MCF 10A (cell line): ENCODE data around the gene FOXO3. TPM values are rescaled to one million over a fixed set of nuclear protein-coding genes. Genes with fewer than 3 reads are reported as not detected.

ENCODE experiments used
- BruUV-seq: library from RNA; stranded (reverse); fragments of 400-500 nt; replicated peaks from 2 replicates; lab custom pipeline; 2021; lab: Mats Ljungman, UMichigan
- CTCF ChIA-PET: fragments of 300-600 bp; sonication (Branson Sonifier 250); formaldehyde crosslinking; extraction: SDS; loops from one replicate; lab custom pipeline; 2021; ENCODE audit warnings: antibody characterized with exemption, inconsistent platforms; lab: Yijun Ruan, JAX
- POLR2A ChIA-PET: fragments of 300-600, 350-650 bp; sonication (Branson Sonifier 250); formaldehyde crosslinking; extraction: SDS; loops from one replicate; lab custom pipeline; 2020; ENCODE audit warnings: antibody characterized with exemption, inconsistent platforms; lab: Yijun Ruan, JAX
- DNase-seq: peaks from one replicate; pipeline ENCODE4 v3.0.0-alpha.2; 2018; ENCODE audit not compliant: unreplicated experiment
- H3K27ac Mint-ChIP-seq: one replicate; pipeline ENCODE4 v1.8.0; 2022; ENCODE audit warnings: mild to moderate bottlenecking, low read depth, mixed read lengths; ENCODE audit not compliant: unreplicated experiment
- H3K27me3 Mint-ChIP-seq: one replicate; pipeline ENCODE4 v1.8.0; 2022; ENCODE audit warnings: mixed read lengths; ENCODE audit not compliant: insufficient read depth, unreplicated experiment
- H3K36me3 Mint-ChIP-seq: one replicate; pipeline ENCODE4 v1.8.0; 2022; ENCODE audit warnings: mild to moderate bottlenecking, moderate library complexity, mixed read lengths; ENCODE audit not compliant: insufficient read depth, unreplicated experiment
- H3K4me1 Mint-ChIP-seq: one replicate; pipeline ENCODE4 v1.8.0; 2022; ENCODE audit warnings: mixed read lengths; ENCODE audit not compliant: insufficient read depth, unreplicated experiment
- H3K4me3 Mint-ChIP-seq: one replicate; pipeline ENCODE4 v1.8.0; 2022; ENCODE audit warnings: mild to moderate bottlenecking, moderate library complexity, mixed read lengths; ENCODE audit not compliant: unreplicated experiment
- H3K9me3 Mint-ChIP-seq: one replicate; pipeline ENCODE4 v1.8.0; 2022; ENCODE audit warnings: mixed read lengths; ENCODE audit not compliant: unreplicated experiment
- CTCF ChIP-seq: fragments of 200-600 bp; IDR thresholded peaks from one replicate; pipeline ENCODE4 v1.8.0; 2022; ENCODE audit warnings: antibody characterized with exemption, mild to moderate bottlenecking; ENCODE audit not compliant: unreplicated experiment
- intact Hi-C: fragments of 100-400 bp; cut with micrococcal nuclease; formaldehyde crosslinking; loops from 2 replicates; pipeline ENCODE4 v1.14.1; 2022
- total RNA-seq: library from RNA; stranded (reverse); gene quantifications from 2 replicates; pipeline ENCODE4 v1.2.3, GENCODE V29; 2022

The FOXO3 gene
- total RNA-seq, 1 experiment from 2014 or later, result 53.0 TPM

DNA sequence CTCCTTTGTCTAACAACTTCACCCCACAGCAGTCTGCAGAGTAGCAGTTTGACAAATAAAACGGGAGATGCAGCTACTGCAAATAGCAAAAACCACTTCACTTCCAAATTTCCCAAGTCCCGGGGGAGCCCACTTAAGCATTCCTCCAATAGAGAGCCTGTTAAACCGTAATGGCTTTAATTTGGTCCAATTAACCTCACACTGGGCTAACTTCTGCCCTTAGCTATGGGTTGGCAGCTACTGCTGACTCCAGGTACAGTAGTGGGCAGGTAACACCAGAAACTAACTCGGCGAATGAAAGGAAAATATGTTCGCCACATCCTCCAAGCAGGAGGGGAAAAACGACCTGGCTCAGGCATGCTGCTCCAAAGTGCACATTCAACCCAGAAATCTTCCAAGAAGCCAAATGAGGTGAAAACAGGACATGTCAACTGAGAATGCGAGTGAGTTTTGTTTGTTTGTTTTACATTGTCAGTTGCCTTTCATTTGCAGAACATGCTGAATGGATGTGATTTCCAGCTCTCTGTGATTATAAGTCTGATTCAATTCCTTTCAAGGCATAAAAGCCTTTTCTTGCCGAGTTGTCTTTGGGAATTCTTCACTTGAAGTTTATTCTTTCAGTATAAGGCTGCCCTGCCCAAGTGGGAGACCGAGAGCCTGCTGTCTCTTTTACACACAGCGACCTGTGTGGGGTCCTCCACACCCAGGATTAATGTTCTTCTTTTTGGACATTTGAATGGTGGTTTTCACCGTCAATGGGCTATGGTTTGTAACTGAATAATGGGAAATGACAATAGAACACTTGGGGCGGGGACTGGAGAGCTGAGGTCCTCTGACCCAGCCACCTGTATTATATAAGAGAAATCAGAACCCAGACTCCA is 170.2 kb downstream of the FOXO3 start:
- ChIA-PET CTCF (no interaction called here), POLR2A (no interaction called here)
- intact Hi-C loops, result no loop called here
- Mint-ChIP-seq H3K9me3 (no peaks in the 10 kb centered on the region), H3K36me3 (no peaks in the 10 kb centered on the region), H3K27me3 (no peaks in the 10 kb centered on the region), H3K4me3 (no peak overlapping the region), H3K27ac (no peak overlapping the region), H3K4me1 (peaks cover 14% of the 10 kb centered on the region)
- no TSS peak for BruUV-seq
- no peak for DNase-seq
- no peak for TF ChIP-seq CTCF

GRCh38 chr6:108732091-108732870 is 171.6 kb downstream of the FOXO3 start:
- no peak overlapping the region for H3K27ac Mint-ChIP-seq
- POLR2A ChIA-PET, result interaction anchor here (0.6 kb wide), 1 partner anchor 22 kb away, joined by 3 read pairs; no protein-coding TSS in a partner anchor
- peaks cover 28% of the 10 kb centered on the region for H3K4me1 Mint-ChIP-seq
- intact Hi-C loops, result no loop called here
- no peaks in the 10 kb centered on the region for H3K9me3 Mint-ChIP-seq
- CTCF ChIA-PET, result no interaction called here
- no peak for TF ChIP-seq CTCF
- H3K27me3 Mint-ChIP-seq, result no peaks in the 10 kb centered on the region
- no TSS peak for BruUV-seq
- H3K36me3 Mint-ChIP-seq, result no peaks in the 10 kb centered on the region
- H3K4me3 Mint-ChIP-seq, result no peak overlapping the region
- DNase-seq, result peak; percentile 83

- no peaks in the 10 kb centered on the region for H3K27me3 Mint-ChIP-seq
These were observed 172.3 kb downstream of the FOXO3 start for GRCh38 chr6:108733051-108733450.

More at GRCh38 chr6:108733051-108733450, 172.3 kb downstream of the FOXO3 start:
- POLR2A ChIA-PET, result interaction anchor here (1.0 to 1.2 kb wide), 2 partner anchors 12 to 43 kb away, joined by 3 to 4 read pairs; no protein-coding TSS in a partner anchor
- no peak for TF ChIP-seq CTCF
- Mint-ChIP-seq H3K4me1 (peaks cover 30% of the 10 kb centered on the region), H3K4me3 (no peak overlapping the region), H3K27ac (no peak overlapping the region), H3K9me3 (no peaks in the 10 kb centered on the region), H3K36me3 (no peaks in the 10 kb centered on the region)
- no TSS peak for BruUV-seq
- no peak for DNase-seq
- CTCF ChIA-PET, result no interaction called here
- intact Hi-C loops, result no loop called here
